RWPE1 (cell line): ENCODE data around the gene MARCKSL1.
"Not testable (repeated sequence)": the region's sequence is repeated elsewhere in the genome, so short reads cannot be mapped to it uniquely, and the experiment has no call there.

Experiments used
- CTCF ChIA-PET: fragments of 350-600 bp; sonication (Branson Sonifier 250); formaldehyde crosslinking; extraction: SDS; loops from one replicate; lab custom pipeline; 2021; lab: Yijun Ruan, JAX
- POLR2A ChIA-PET: fragments of 400-600 bp; formaldehyde crosslinking; extraction: SDS; loops from one replicate; lab custom pipeline; 2020; ENCODE audit warnings: antibody characterized with exemption; ENCODE audit not compliant: low non-redundant PET; lab: Yijun Ruan, JAX
- DNase-seq: peaks from one replicate; pipeline ENCODE4 v3.0.0; 2012; ENCODE audit warnings: low spot score
- H3K27ac ChIP-seq: fragments of 450-650 bp; 2 replicates; pipeline ENCODE4 v1.5.1; 2017
- CTCF ChIP-seq: fragments of 450-650 bp; conservative IDR thresholded peaks from 2 replicates; pipeline ENCODE4 v1.5.1; 2017; ENCODE audit warnings: low read depth, mild to moderate bottlenecking

MARCKSL1 gene

DNA sequence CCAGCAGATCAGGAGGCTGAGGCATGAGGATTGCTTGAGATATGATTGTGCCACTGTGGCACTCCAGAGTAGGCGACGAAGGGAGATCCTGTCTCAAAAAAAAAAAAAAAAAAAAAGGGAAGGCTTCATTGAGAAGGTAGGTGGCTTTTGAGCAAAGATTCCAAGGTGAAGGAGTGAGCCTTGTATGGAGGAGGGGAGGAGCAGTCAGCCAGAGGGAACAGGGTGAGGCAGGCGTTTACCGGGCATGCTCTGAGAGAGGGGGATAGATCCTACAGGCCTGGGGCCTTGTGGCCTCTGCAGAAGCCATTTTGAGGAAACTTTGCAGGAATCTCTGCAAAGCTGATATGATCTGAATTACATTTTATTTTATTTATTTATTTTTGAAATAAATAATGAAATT lies 49.3 kb downstream of the MARCKSL1 start:
- TF ChIP-seq CTCF, result no peak
- CTCF ChIA-PET, result no interaction called here

GRCh38 chr1:32285658-32286057 lies 50.4 kb downstream of the MARCKSL1 start:
- ChIA-PET CTCF (no interaction called here), POLR2A (no interaction called here)
- no peak overlapping the region for H3K27ac ChIP-seq
- no peak for DNase-seq
- TF ChIP-seq CTCF, result no peak

More for the DNA sequence above, 49.3 kb downstream of the MARCKSL1 start:
- DNase-seq, result no peak
- no peak overlapping the region for H3K27ac ChIP-seq
- POLR2A ChIA-PET, result no interaction called here

DNA sequence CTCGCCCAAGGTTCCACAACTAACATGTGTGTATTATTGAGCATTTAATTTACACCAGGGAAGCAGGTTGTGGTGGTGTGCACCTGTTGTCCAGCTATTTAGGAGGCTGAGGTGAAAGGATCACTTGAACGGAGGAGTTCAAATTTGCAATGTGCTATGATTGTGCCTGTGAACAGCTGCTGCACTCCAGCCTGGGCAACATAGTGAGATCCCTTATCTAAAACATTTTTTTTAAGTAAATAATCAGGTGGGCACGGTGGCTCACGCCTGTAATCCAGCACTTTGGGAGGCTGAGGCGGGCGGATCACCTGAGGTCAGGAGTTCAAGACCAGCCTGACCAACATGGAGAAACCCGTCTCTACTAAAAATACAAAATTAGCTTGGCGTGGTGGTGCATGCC lies 51.3 kb downstream of the MARCKSL1 start:
- DNase-seq, H3K27ac ChIP-seq, POLR2A ChIA-PET, CTCF ChIA-PET: not testable (repeated sequence)
